HCT116 (cell line): ENCODE results near the gene FBP1. TPM values are rescaled to one million over a fixed set of nuclear protein-coding genes. Genes with fewer than 3 reads are reported as not detected.

Experiments
- ATAC-seq: fragments of 200-7000 bp; cut with Tn5 transposase; 2 replicates; pipeline ENCODE4 v1.9.1; 2020; ENCODE audit warnings: mild to moderate bottlenecking, moderate library complexity
- BruUV-seq: library from RNA; stranded (reverse); fragments of 400-500 nt; replicated peaks from 2 replicates; lab custom pipeline; 2021; lab: Mats Ljungman, UMichigan
- CTCF ChIA-PET: fragments of 300-600 bp; sonication (Branson Sonifier 250); formaldehyde crosslinking; loops from one replicate; lab custom pipeline; 2021; ENCODE audit warnings: antibody characterized with exemption; lab: Charles Lee
- POLR2A ChIA-PET: fragments of 300-600, 350-600 bp; sonication (Branson Sonifier 250); formaldehyde crosslinking; loops from one replicate; lab custom pipeline; 2021; ENCODE audit warnings: antibody characterized with exemption; lab: Charles Lee
- RAD21 ChIA-PET, 2 experiments: fragments of 300-600 bp; sonication (Branson Sonifier 250); formaldehyde crosslinking; loops; one replicate each; lab custom pipeline; 2023; ENCODE audit warnings: low total read pairs in 2 of 2; ENCODE audit not compliant: uncharacterized antibody in 2 of 2, unreplicated experiment in 2 of 2, low non-redundant PET in 1 of 2; lab: Charles Lee
- DNase-seq: peaks from one replicate; pipeline ENCODE4 v3.0.0-alpha.2; 2010; ENCODE audit warnings: low read depth, low spot score
- H2AFZ ChIP-seq: fragments of 200-600 bp; shearing (Covaris generic), sonication (generic); 2 replicates; pipeline ENCODE4 v1.6.1; 2017; ENCODE audit warnings: low read depth, mixed run types, mixed read lengths, antibody characterized with exemption, low read length; ENCODE audit not compliant: poor library complexity, severe bottlenecking
- H3K27ac ChIP-seq: 2 replicates; pipeline ENCODE4 v1.5.1; 2012; ENCODE audit warnings: low read depth, low read length
- H3K27me3 ChIP-seq: fragments of 200-600 bp; sonication (generic); 2 replicates; pipeline ENCODE4 v1.6.1; 2016; ENCODE audit warnings: mixed run types, low read length, mixed read lengths; ENCODE audit not compliant: insufficient read depth
- H3K36me3 ChIP-seq, 2 experiments: fragments of 200-500 bp in 1 of 2; fragments of 200-600 bp in 1 of 2; sonication (Bioruptor generic) in 1 of 2; sonication (generic) in 1 of 2; 2 replicates each; pipeline versions ENCODE4 v1.5.1 to v1.6.1; 2014 to 2016; ENCODE audit warnings: low read length in 2 of 2, inconsistent platforms in 1 of 2, mixed read lengths in 1 of 2, mixed run types in 1 of 2; ENCODE audit not compliant: insufficient read depth in 2 of 2, control insufficient read depth in 1 of 2
- H3K4me1 ChIP-seq, 2 experiments: fragments of 200-600 bp in 1 of 2; sonication (generic) in 1 of 2; 2 replicates each; pipeline versions ENCODE4 v1.5.1 to v1.6.1; 2012 to 2017; ENCODE audit warnings: low read length in 2 of 2, inconsistent platforms in 1 of 2, mild to moderate bottlenecking in 1 of 2, mixed read lengths in 1 of 2, mixed run types in 1 of 2, moderate library complexity in 1 of 2; ENCODE audit not compliant: insufficient read depth in 2 of 2, control insufficient read depth in 1 of 2
- H3K4me2 ChIP-seq: fragments of 200-600 bp; sonication (generic); 2 replicates; pipeline ENCODE4 v1.6.1; 2017; ENCODE audit warnings: mixed run types, low read length, mixed read lengths
- H3K4me3 ChIP-seq, 2 experiments: fragments of 200-600 bp in 1 of 2; sonication (generic) in 1 of 2; replicated peaks in 1 of 2; 2 replicates each; pipeline ENCODE4 v1.5.1; 2011 to 2016; ENCODE audit warnings: low read length in 2 of 2, control low read depth in 1 of 2, low read depth in 1 of 2, mild to moderate bottlenecking in 1 of 2, mixed read lengths in 1 of 2, mixed run types in 1 of 2
- H3K79me2 ChIP-seq: fragments of 200-600 bp; sonication (generic); 2 replicates; pipeline ENCODE4 v1.6.1; 2017; ENCODE audit warnings: mild to moderate bottlenecking, mixed run types, low read length, moderate library complexity, mixed read lengths; ENCODE audit not compliant: insufficient read depth
- H3K9ac ChIP-seq: fragments of 200-600 bp; sonication (generic); 2 replicates; pipeline ENCODE4 v1.6.1; 2016; ENCODE audit warnings: low read length, mixed read lengths
- H3K9me2 ChIP-seq: fragments of 200-600 bp; sonication (generic), shearing (Covaris generic); 2 replicates; pipeline ENCODE4 v1.6.1; 2017; ENCODE audit warnings: mixed run types, mild to moderate bottlenecking, moderate library complexity; ENCODE audit not compliant: insufficient read depth
- H3K9me3 ChIP-seq, 2 experiments: fragments of 200-500 bp in 1 of 2; fragments of 200-600 bp in 1 of 2; sonication (Bioruptor generic) in 1 of 2; sonication (generic) in 1 of 2; 2 replicates each; pipeline ENCODE4 v1.6.1; 2014 to 2017; ENCODE audit warnings: low read length in 2 of 2, mixed read lengths in 2 of 2, inconsistent platforms in 1 of 2, low read depth in 1 of 2, mild to moderate bottlenecking in 1 of 2, mixed run types in 1 of 2, moderate library complexity in 1 of 2; ENCODE audit not compliant: control insufficient read depth in 1 of 2, insufficient read depth in 1 of 2
- H4K20me1 ChIP-seq: fragments of 200-600 bp; sonication (generic), shearing (Covaris generic); 2 replicates; pipeline ENCODE4 v1.6.1; 2017; ENCODE audit warnings: mixed run types, mild to moderate bottlenecking, moderate library complexity; ENCODE audit not compliant: insufficient read depth
- CBX3 ChIP-seq: IDR thresholded peaks from 2 replicates; pipeline ENCODE4 v1.6.1; 2012; ENCODE audit warnings: low read depth
- CEBPB ChIP-seq: IDR thresholded peaks from 2 replicates; pipeline ENCODE4 v1.6.1; 2012; ENCODE audit warnings: low read depth
- EGR1 ChIP-seq: IDR thresholded peaks from 2 replicates; pipeline ENCODE4 v1.6.1; 2012; ENCODE audit warnings: low read depth
- ELF1 ChIP-seq: IDR thresholded peaks from 2 replicates; pipeline ENCODE4 v1.6.1; 2012; ENCODE audit warnings: low read depth, borderline replicate concordance
- EZH2 ChIP-seq: fragments of 200-600 bp; sonication (generic); IDR thresholded peaks from 2 replicates; pipeline ENCODE4 v1.6.1; 2017; ENCODE audit warnings: antibody characterized with exemption, mixed run types
- JUND ChIP-seq: IDR thresholded peaks from 2 replicates; pipeline ENCODE4 v1.6.1; 2012
- POLR2A ChIP-seq: IDR thresholded peaks from 2 replicates; pipeline ENCODE4 v1.7.0; 2011; ENCODE audit warnings: borderline replicate concordance; ENCODE audit not compliant: insufficient read depth, insufficient read length; ENCODE audit errors: extremely low read depth
- RAD21 ChIP-seq: IDR thresholded peaks from 2 replicates; pipeline ENCODE4 v1.6.1; 2012; ENCODE audit warnings: low read depth, mild to moderate bottlenecking
- SIN3A ChIP-seq: IDR thresholded peaks from 2 replicates; pipeline ENCODE4 v1.6.1; 2012; ENCODE audit warnings: low read depth
- SP1 ChIP-seq: IDR thresholded peaks from 2 replicates; pipeline ENCODE4 v1.6.1; 2012; ENCODE audit warnings: low read depth
- SRF ChIP-seq: IDR thresholded peaks from 2 replicates; pipeline ENCODE4 v1.6.1; 2012; ENCODE audit warnings: low read depth
- TCF7L2 ChIP-seq: IDR thresholded peaks from 2 replicates; pipeline ENCODE4 v1.7.0; 2011; ENCODE audit warnings: borderline replicate concordance, inconsistent platforms; ENCODE audit not compliant: insufficient read depth, insufficient read length; ENCODE audit errors: extremely low read depth
- ZNF274 ChIP-seq: fragments of 200-500 bp; sonication (Bioruptor generic); IDR thresholded peaks from 2 replicates; pipeline ENCODE4 v1.6.1; 2014; ENCODE audit warnings: mild to moderate bottlenecking, low read depth, low read length, inconsistent platforms
- intact Hi-C: fragments of 100-400 bp; cut with micrococcal nuclease; formaldehyde crosslinking; loops from 2 replicates; pipeline ENCODE4 v1.10.0; 2022
- total RNA-seq: library from RNA; stranded (reverse); gene quantifications from one replicate; pipeline ENCODE4 v1.2.1, GENCODE V29; 2021; ENCODE audit not compliant: unreplicated experiment
- TF ChIP-seq, protein P1 (sequence below): IDR thresholded peaks from 2 replicates; pipeline ENCODE4 v1.6.1; 2012
- TF ChIP-seq, protein P2 (sequence below): IDR thresholded peaks from 2 replicates; pipeline ENCODE4 v1.6.1; 2012

The FBP1 gene
- total RNA-seq, 1 experiment from 2014 or later, result 0.42 TPM

DNA sequence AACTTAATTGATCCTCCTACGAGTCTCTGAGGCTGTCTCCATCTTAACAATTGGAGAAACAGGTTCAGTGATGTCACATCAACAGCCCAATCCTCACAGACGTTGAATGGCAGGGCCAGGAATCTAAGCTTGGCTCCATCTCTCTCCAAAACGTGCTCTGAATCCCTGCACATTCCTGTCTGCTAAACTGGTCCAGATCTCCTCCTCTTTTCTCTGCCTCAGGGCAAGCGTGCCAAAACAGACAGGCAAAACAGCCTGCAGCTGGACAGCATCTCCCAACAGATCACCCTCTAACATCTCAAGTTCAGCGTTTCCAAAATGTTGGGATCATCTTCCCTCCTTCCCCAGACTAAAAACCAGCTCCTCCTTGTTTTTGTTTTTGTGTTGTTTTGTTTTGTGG is 6.6 kb downstream of the FBP1 start:
- Histone ChIP-seq H3K9me3 (no peaks in the 10 kb centered on the region), H3K79me2 (no peaks in the 10 kb centered on the region), H3K4me3 (no peak overlapping the region), H3K4me1 (peaks cover 0 to 11% of the 10 kb centered on the region in 2 experiments; a peak in 1 of 4 replicates), H4K20me1 (no peaks in the 10 kb centered on the region), H3K27me3 (no peaks in the 10 kb centered on the region), H3K36me3 (no peaks in the 10 kb centered on the region), H3K4me2 (no peak overlapping the region), H3K9me2 (no peaks in the 10 kb centered on the region), H2AFZ (no peak overlapping the region), H3K9ac (no peak overlapping the region), H3K27ac (no peak overlapping the region)
- RAD21 ChIA-PET, result no interaction called here
- CTCF ChIA-PET, result interaction anchor here (1.3 kb wide), 1 partner anchor 9 kb away, joined by 5 read pairs; no protein-coding TSS in a partner anchor
- no peak for DNase-seq
- POLR2A ChIA-PET, result no interaction called here
- intact Hi-C loops, result no loop called here
- BruUV-seq, result no TSS peak
- TF ChIP-seq ZNF274 (no peak), SP1 (no peak), CBX3 (no peak), SRF (no peak), CEBPB (no peak), POLR2A (no peak), JUND (no peak), SIN3A (no peak), ELF1 (no peak), TCF7L2 (no peak), EGR1 (no peak), RAD21 (no peak), EZH2 (no peak)
- TF ChIP-seq, protein P1, sequence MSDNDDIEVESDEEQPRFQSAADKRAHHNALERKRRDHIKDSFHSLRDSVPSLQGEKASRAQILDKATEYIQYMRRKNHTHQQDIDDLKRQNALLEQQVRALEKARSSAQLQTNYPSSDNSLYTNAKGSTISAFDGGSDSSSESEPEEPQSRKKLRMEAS, result no peak
- TF ChIP-seq, protein P2, sequence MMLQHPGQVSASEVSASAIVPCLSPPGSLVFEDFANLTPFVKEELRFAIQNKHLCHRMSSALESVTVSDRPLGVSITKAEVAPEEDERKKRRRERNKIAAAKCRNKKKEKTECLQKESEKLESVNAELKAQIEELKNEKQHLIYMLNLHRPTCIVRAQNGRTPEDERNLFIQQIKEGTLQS, result no peak
- ATAC-seq, result no peak
